ENCODE results near the gene DDR1.

DNA sequence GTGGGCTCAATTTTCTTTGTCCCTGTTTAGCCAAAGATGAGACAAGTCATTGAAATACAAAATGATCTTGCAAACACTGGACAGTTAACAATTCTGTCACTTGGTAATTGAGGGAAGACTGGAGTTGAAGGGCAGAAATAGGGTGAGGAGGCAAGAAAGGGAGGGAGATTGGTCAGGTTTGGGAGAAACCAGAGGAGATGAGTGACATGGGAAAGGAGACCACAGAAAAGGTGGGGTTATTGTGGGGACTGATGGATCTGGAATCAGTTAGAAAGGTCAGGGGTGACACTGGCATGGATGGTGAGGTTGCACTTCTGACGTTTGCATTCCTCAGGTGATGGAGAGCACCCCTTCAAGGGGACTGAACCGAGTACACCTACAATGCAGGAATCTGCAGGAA lies 24.4 kb downstream of the DDR1 start:
- TF ChIP-seq, protein P1, sequence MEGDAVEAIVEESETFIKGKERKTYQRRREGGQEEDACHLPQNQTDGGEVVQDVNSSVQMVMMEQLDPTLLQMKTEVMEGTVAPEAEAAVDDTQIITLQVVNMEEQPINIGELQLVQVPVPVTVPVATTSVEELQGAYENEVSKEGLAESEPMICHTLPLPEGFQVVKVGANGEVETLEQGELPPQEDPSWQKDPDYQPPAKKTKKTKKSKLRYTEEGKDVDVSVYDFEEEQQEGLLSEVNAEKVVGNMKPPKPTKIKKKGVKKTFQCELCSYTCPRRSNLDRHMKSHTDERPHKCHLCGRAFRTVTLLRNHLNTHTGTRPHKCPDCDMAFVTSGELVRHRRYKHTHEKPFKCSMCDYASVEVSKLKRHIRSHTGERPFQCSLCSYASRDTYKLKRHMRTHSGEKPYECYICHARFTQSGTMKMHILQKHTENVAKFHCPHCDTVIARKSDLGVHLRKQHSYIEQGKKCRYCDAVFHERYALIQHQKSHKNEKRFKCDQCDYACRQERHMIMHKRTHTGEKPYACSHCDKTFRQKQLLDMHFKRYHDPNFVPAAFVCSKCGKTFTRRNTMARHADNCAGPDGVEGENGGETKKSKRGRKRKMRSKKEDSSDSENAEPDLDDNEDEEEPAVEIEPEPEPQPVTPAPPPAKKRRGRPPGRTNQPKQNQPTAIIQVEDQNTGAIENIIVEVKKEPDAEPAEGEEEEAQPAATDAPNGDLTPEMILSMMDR (conservative IDR thresholded peaks at IDR 0.05; ENCODE audit: low read depth in 2 of 2), result no peak
- no peak for TF ChIP-seq EZH2 (IDR thresholded peaks at IDR 0.05; ENCODE audit: low read depth, unreplicated experiment)

All from GM23338 (cell line).